C4-2B (cell line): ENCODE measurements around the gene TRPV6.

Experiments
- H3K27ac ChIP-seq: fragments of 450-650 bp; 2 replicates; pipeline ENCODE4 v1.5.1; 2017
- CTCF ChIP-seq: fragments of 450-650 bp; conservative IDR thresholded peaks from 2 replicates; pipeline ENCODE4 v1.5.1; 2017; ENCODE audit warnings: mild to moderate bottlenecking
- ZFX ChIP-seq: fragments of 450-650 bp; IDR thresholded peaks from 2 replicates; pipeline ENCODE4 v1.6.1; 2017

TRPV6 gene

GRCh38 chr7:142856565-142857245, 28.8 kb downstream of the TRPV6 start:
- H3K27ac ChIP-seq = no peak overlapping the region

DNA sequence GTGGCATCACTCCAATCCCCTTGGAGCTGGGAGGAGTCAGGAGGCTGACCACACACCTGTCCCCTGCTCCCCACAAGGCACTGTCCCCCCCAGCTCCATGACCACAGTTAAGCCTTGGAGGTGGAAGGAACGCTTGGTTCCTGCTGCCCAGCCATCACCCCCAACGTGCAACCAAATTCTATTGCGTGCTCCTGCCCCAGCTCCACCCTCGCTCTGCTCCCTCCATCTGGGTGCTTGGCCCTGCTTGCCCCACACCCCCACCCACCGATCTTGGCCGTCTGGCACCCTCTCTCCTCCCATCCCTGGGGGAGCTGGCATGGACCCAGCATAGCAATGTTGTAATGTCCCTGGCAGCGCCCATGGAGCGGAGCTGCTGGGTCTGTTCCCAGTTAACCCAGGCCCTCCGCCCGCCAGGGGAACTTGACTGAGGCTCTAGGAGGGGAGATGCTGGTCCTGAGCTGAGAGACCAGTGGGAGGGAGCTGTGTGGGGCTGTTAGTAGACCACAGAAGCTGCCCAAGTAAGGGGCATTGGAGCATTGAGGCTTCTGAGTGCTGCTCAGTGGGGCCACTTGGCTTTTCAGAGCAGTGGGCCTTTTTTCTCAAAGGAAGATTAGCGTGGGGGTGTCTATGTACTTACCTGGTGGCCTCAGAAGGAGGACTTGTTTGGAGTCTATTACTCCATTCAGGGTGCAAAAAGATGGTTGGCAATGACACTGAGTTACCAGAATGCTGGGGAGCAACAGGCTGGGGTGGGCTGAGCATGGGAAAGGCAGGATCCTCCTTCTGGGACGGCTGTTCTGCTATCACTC, 29.6 kb downstream of the TRPV6 start:
- no peak overlapping the region for H3K27ac ChIP-seq
- TF ChIP-seq ZFX (no peak), CTCF (no peak)

More at GRCh38 chr7:142856565-142857245, 28.8 kb downstream of the TRPV6 start:
- TF ChIP-seq ZFX (no peak), CTCF (no peak)

- TF ChIP-seq CTCF (no peak), ZFX (no peak)
- peak overlapping the region; percentile 29; the same call in 1 of the 2 replicates for H3K27ac ChIP-seq
Measured at GRCh38 chr7:142855114-142855743, 30.3 kb downstream of the TRPV6 start.

- TF ChIP-seq CTCF (no peak), ZFX (no peak)
- H3K27ac ChIP-seq = peak within 1 kb of the TSS; percentile 29; the same call in 1 of the 2 replicates
Measured at GRCh38 chr7:142854372-142855113, 31.0 kb downstream of the TRPV6 start, which contains the start of gene EPHB6. Gene EPHB6, plus strand, starts transcription at chr7:142855076. Its CDS starts 8,152 bp downstream, at chr7:142863228.

DNA sequence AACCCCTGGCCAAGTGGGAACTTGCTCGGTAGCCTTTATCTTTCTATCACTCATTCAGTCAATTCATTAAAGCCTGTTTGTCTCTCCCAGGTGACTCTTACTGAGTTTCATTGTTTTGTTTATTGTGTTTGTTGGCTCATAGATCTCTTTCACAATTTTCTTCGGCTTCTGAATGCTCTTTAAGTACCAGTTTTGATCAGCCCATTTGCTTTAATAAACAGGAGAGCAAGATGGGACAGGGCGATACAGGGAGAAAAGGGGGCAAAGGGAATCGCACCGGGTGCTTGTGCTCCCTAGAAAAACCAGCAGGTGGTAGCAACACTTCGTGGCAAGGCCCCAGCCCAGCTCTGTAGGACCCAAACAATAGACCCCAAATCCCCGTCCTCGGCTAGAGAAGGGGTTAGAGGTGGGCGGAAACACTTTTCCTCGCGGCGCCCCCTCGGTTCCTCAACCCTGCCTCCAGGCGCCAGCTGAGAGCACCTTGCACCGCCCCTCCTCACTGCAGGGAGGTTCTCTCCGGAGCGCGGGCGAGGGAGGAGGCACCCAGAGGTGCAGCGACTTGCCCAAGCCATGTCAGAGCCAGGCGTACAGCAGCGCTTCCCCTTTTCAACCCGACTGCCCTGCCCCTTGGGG, 31.7 kb downstream of the TRPV6 start:
- peak overlapping the region; percentile 29; the same call in 1 of the 2 replicates for H3K27ac ChIP-seq
- TF ChIP-seq ZFX (no peak), CTCF (peak; percentile 98)

DNA sequence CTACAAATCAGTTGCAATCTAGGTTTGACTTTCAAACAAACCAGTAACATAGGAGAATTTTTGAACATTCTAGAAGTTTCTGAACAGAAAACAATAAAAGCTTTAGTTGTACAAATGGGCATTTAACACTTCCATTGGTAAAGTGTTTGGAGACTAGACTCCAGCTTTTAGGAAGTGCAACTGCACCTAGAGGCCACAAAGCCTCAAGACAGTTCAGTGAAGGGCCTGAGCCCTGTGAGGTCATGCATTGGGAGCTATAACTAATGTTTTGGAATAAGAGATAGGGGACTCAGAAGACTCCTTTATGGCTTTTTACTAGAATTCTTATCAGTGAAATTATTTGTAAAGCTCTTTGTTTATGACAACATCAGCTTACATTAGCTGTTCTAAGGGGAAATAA, 33.6 kb downstream of the TRPV6 start:
- TF ChIP-seq CTCF = no peak
- no peak for TF ChIP-seq ZFX
- no peak overlapping the region for H3K27ac ChIP-seq
